Stimulated activated naive CD4-positive, alpha-beta T cell treated with Interleukin-2 at 50 U/mL for 16 hours (primary cell): ENCODE results near the gene FAM20C.
"Not testable (repeated sequence)": the region's sequence is repeated elsewhere in the genome, so short reads cannot be mapped to it uniquely, and the experiment has no call there.

Source experiments
- DNase-seq: peaks from one replicate; lab custom pipeline; 2025; lab: John Stamatoyannopoulos, UW

The FAM20C gene

GRCh38 chr7:174716-175115 is 17.7 kb upstream of the FAM20C start:
- no peak for DNase-seq

DNA sequence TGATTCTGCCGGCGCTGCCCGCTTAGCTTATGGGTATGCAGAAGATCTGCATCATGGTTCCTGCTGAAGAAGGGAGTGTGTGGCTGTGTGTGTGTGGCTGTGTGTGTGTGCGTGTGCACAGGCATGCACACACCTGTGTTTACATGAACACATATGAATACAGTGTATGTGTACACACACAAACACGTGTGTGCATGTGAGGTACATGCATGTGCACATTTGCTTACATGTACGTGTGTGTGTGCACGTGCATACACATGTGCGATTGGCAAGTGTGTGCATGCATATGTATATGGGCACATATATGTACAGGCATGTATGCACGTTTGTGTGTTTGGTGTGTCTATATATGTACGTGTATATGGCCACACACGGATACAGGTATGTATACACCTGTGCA is 16.4 kb upstream of the FAM20C start:
- DNase-seq, result no peak

DNA sequence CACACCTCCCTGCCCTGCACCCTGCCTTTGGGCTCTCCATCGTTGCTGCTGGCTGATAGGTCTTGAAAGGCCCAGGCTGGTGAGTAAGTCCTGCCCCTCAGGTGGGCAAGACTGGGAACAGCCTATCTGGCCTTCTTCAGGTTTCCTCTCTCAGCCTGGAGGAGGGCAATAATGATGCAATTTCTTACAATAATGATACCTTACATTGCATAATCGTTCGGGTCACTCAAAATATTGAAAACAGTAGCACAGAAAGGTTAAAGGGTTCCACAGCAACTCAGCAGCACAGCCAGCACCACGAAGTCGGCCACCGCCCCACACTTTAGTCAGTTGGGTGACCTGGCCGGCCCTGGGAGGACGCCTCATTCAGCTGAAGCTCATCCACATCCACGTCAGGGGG is 16.0 kb upstream of the FAM20C start:
- no peak for DNase-seq

DNA sequence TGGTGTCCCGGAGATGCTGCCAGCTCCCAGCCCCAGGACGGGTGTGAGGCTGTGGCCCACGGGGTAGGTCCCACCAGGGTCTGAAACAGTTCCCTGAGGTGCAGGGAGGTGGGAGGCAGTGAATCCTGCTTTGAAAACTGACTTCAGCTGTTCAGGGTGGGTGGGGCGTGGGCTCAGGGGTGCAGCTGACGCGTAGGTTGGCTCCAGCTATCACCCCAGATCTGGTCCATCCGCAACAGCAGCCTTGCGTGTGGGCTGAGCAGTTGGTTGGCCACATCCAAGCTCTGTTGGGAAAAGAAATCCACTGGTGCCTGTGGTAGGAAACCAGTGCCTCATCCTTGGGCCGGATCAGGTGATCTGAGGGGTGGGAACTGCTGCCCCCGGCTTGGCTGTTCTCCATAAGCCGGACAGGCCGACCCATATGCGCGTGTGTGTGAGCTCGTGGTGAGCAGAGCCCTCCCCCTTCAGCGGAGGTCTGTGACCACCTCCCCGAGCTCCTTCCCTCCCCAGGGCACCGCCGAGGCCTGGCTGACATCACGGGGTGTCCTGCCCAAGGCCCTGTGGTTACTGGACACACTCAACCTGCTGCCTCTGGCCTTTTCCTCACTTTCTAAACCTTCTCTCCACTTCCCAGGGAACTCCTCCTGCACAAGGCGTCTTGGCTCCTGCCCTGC is 15.4 kb upstream of the FAM20C start:
- DNase-seq, result no peak

- DNase-seq, result no peak
Observed at GRCh38 chr7:178444-178843, 13.9 kb upstream of the FAM20C start.

DNA sequence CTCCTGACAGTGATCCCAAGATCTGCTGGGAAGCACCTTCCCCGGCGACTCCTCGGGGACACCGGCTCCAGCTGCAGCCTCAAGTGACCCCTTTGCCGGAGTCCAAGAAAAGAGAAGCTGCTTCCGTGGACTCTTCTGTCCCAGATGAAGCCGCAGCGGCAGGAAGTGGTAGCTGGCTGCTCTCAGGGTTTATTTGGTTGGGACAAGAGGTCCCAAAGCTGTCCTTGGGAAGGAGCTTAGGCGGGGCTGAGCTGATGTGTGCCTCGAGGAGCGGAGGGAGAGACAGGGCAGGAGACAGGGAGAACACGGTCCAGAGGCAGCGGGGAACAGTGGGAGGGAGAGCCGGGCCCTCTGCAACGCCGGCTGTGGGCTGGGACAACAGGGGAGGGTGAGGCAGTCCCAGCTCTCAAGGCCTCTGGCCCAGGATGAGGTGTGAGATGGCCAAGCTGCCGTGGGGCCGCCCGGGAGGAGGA is 13.1 kb upstream of the FAM20C start:
- no peak for DNase-seq

DNA sequence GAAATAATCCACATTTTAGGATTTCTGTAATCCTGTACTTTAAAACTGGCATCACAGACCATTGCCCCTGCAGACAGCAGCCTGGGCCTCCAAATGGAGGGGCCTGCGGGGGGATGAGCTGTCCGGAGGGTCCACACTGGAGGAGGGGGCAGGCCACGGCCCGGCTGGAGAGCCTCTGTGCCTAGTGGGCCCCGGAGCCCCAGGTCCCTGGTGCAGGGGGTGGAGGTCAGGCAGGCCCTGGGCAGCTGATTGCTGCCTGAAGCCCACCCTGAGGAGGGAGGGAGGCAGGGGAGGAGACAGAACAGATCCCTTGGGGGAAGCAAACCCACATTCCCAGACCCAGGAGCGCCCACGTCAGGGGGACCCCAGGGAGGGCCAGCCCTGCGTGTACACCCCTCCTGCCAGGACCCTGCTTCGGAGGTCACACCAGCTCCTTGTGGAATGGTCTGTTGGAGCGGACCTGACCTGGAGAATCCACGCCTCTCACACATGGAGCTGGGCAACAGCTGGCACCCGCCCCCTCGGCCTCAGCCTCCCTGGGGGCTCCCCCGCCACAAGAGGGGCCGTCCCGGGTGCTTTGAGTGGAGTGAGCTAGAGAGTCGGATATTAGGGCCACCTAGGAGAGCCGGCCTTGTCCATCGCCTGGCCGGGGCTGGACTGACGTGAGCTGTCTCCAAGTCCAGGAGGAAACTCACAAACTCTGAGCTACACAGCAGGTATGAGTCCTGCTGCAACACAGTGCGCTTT is 12.2 kb upstream of the FAM20C start:
- DNase-seq, result no peak

- DNase-seq, result no peak
Observed at GRCh38 chr7:181738-182137, 10.6 kb upstream of the FAM20C start.

- not testable (repeated sequence) for DNase-seq
Observed at GRCh38 chr7:182502-182901, 9.9 kb upstream of the FAM20C start.

DNA sequence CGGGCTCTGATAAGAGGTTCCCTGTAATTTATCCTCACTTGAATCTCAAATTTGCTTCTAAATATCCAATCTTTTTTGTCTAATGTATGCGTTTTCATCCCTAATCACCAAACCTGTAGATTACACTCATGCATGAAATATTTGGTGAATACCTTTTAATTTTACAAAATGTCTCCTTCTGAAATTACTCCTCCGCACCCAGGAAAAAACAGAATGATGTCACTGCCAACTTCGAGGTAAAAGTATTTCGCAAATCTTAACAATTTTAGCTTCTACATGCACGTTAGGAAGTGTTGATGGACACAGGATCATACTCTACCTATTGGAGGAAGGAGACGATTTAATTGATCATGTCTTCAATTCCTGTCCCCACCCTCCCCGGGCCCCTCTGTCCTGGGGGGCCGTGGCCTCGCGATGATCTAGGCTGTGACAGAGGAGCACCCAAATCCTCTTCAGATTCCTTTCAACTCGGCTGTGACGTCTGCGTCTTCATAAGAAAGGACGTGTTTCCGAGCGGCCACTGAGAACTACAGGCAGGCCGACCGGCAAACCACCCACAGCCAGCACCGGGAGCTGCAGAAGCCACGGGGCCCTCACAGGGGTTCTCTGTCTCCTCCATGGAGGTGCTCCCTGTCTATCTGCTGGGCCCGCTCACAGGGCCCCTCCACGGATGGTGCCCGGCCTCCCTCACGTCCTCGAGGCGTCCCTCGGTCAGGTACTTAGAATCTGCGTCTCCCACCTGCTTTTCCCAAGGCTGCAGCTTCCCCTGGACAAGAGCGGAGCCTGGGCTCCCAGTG is 8.7 kb upstream of the FAM20C start:
- no peak for DNase-seq

- DNase-seq, result no peak
Observed at GRCh38 chr7:184294-185264, 7.8 kb upstream of the FAM20C start.

DNA sequence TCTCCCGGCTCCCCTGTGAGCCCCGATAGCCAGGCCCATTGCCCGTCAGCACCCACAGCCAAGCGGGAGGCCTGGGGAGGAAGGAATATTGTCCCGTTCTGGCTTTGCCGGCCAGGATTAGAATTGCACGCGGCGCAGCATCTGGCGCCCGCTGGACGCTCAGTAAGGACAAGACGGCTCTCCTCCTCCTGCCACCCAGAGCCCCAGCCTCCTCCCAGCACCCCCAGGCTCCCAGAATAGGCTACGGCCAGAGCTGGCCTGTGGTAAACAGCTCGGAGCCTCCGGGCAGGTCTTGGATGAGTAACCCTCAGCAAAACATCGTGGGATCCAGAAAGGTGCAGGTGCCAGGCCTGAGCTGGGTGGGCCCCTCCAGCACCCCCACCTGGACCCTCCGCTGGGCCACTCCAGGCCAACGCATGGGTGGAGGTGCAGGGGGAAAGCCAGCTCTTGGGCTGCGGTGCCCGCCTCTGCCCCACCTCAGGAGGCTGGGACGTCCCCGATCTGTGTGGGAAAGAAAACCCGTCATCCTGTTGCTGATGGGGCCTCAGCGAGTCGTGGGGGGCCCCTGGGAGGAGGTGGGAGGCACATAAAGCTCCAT is 5.8 kb upstream of the FAM20C start:
- DNase-seq, result no peak

DNA sequence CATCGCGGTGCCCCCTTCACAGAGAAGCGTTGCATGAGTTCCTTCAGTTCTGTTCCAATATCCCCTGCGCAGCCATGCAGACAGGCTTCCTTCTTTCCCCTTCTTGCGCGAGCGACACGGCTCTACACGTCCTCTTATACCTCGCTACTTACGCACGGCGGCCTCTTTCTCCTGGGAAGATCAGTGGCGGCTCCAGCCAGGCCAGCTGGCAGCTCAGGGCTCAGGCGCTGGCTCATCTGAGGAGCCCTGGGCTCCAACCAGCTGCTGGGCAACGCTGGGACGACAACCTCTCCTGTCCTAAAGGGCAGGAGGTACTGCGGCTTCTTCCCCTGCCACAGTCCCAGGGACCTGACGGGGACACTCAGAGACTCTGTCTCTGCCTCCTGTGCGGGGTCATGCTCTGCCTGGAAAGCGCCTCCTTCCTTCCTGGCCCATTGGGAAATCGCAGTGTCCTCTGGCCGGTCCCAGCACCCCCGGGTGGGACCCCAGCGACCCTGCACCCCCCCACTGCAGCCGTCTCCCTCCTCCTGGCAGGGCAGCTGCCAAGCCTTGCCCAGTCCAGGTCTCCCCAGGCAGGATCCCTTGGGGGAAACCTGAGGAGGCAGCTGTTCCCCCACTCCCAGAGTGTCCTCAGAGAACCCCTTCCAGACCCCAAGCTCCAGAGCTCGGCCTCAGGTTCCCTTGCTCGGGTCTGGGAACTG is 5.0 kb upstream of the FAM20C start:
- no peak for DNase-seq

GRCh38 chr7:188174-188573 is 4.2 kb upstream of the FAM20C start:
- DNase-seq, result no peak

DNA sequence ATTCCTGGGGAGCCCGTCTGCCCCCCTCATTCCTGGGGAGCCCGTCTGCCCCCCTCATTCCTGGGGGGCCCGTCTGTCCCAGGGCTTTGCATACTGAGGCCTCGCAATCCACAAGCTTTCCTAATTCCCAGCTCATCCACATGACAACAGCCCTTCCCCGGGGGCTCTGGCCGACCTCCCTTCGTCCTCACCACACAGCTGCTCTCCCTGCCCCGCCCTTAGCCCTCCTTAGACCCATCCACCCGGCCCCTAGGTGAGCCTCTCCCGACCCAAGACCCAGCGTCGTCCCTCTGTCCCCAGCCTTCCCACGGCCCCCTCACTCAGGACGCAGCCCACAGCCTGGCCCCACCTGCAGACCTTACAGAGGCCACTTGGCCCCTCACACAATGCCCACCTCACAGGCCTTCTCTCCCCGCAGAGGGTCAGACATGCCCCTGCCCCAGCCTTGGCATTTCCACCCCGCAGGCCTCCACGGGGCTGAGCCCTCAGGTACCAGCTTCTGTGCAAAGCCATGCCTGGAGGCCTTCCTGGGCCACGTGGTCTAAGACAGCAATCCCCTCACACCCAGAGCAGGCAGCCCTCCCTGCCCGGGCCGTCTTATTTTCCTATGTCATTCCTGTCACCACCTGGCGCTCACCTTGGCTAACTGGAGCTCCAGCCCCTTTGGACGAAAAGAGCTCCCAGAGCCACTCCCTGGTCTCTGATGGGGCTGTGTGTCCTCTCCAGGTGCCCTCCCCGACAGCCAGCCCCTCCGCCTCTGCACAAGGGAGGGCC is 3.5 kb upstream of the FAM20C start:
- DNase-seq, result no peak

GRCh38 chr7:189719-190118 is 2.7 kb upstream of the FAM20C start:
- DNase-seq, result no peak

DNA sequence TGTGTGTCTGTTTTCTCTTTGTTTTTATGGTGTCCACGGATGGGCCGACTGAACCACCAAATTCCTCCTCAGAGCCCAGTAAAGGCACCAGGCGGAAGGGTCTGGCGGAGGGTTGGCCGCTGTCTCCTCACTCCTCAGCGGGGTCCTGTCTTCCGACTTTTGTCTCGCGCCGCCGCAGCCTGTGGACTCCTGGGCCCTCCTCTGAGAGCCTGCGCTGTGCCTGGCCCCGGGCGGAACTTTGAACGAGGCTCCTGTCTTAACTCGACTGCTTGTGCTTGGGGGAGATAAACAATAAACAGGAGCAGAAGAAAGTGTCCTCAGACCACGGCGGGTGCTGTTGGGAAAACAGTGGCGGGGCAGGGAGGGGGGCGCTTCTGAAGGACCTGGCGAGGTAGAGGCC is 2.2 kb upstream of the FAM20C start:
- DNase-seq, result no peak

GRCh38 chr7:191105-191980 is 1.0 kb upstream of the FAM20C start:
- DNase-seq, result no peak
